HepG2 (cell line): Measurements from ENCODE around the gene CCR8. TPM values are rescaled to one million over a fixed set of nuclear protein-coding genes. Genes with fewer than 3 reads are reported as not detected.

Source experiments
- ATAC-seq: fragments of 200-7000 bp; cut with Tn5 transposase; 3 replicates; pipeline ENCODE4 v1.9.1; 2020; ENCODE audit warnings: mild to moderate bottlenecking, moderate library complexity
- BruUV-seq: library from RNA; stranded (reverse); fragments of 400-500 nt; replicated peaks from 2 replicates; lab custom pipeline; 2021; lab: Mats Ljungman, UMichigan
- CTCF ChIA-PET: fragments of 300-600 bp; formaldehyde crosslinking; extraction: SDS; loops from one replicate; lab custom pipeline; 2021; ENCODE audit warnings: low total read pairs, inconsistent platforms, low intra/inter-chr PET ratio; lab: Yijun Ruan, JAX
- POLR2A ChIA-PET: fragments of 350-600 bp; sonication (Branson Sonifier 250); formaldehyde crosslinking; loops from one replicate; lab custom pipeline; 2020; ENCODE audit warnings: antibody characterized with exemption, inconsistent platforms; lab: Yijun Ruan, JAX
- DNase-seq: peaks from one replicate; pipeline ENCODE4 v3.0.0-alpha.2; 2015; ENCODE audit warnings: low spot score
- FAIRE-seq: peaks from 3 replicates; lab custom pipeline; 2011; peaks lifted over from hg19 to GRCh38; lab: Jason Lieb, UNC
- H2AFZ ChIP-seq: one replicate; pipeline ENCODE4 v1.6.1; 2011; ENCODE audit warnings: low read length, inconsistent platforms
- H3K27ac ChIP-seq: fragments of 300-600 bp; 3 replicates; pipeline ENCODE4 v1.8.0; 2011; ENCODE audit warnings: mixed run types, mild to moderate bottlenecking, mixed read lengths, low read length, inconsistent platforms; ENCODE audit not compliant: insufficient read depth; ENCODE audit errors: extremely low read length
- H3K27me3 ChIP-seq, 2 experiments: fragments of 200-600 bp in 1 of 2; 2 replicates in 1 of 2; 3 replicates in 1 of 2; pipeline versions ENCODE4 v1.6.0 to v1.8.0; 2011; ENCODE audit warnings: low read length in 2 of 2, mild to moderate bottlenecking in 2 of 2, moderate library complexity in 2 of 2, inconsistent platforms in 1 of 2; ENCODE audit not compliant: insufficient read depth in 2 of 2, control insufficient read depth in 1 of 2
- H3K36me3 ChIP-seq, 2 experiments: fragments of 200-600 bp in 1 of 2; replicated peaks in 1 of 2; 2 replicates in 1 of 2; 3 replicates in 1 of 2; pipeline versions ENCODE4 v1.5.1 to v1.8.0; 2011; ENCODE audit warnings: low read length in 2 of 2, inconsistent platforms in 1 of 2; ENCODE audit not compliant: insufficient read depth in 2 of 2, control insufficient read depth in 1 of 2
- H3K4me1 ChIP-seq: 2 replicates; pipeline ENCODE4 v1.5.1; 2012; ENCODE audit warnings: low read length, inconsistent platforms; ENCODE audit not compliant: insufficient read depth
- H3K4me2 ChIP-seq: 2 replicates; pipeline ENCODE4 v1.6.0; 2011; ENCODE audit warnings: low read depth, low read length, inconsistent platforms
- H3K4me3 ChIP-seq, 3 experiments: fragments of 200-600 bp in 1 of 3; sonication (generic), shearing (Covaris generic) in 1 of 3; replicated peaks in 1 of 3; 2 replicates each; pipeline ENCODE4 v1.5.1; 2011 to 2016; ENCODE audit warnings: low read length in 3 of 3, inconsistent platforms in 2 of 3, low read depth in 2 of 3, mild to moderate bottlenecking in 2 of 3, control low read depth in 1 of 3, mixed read lengths in 1 of 3; ENCODE audit not compliant: insufficient read depth in 1 of 3
- H3K79me2 ChIP-seq: one replicate; pipeline ENCODE4 v1.6.1; 2011; ENCODE audit warnings: low read length, inconsistent platforms; ENCODE audit not compliant: insufficient read depth
- H3K9ac ChIP-seq: 2 replicates; pipeline ENCODE4 v1.6.0; 2011; ENCODE audit warnings: mild to moderate bottlenecking, low read depth, low read length, inconsistent platforms; ENCODE audit not compliant: insufficient read depth
- H3K9me3 ChIP-seq: 2 replicates; pipeline ENCODE4 v1.5.1; 2012; ENCODE audit warnings: mild to moderate bottlenecking, low read length
- H4K20me1 ChIP-seq: 2 replicates; pipeline ENCODE4 v1.6.0; 2011; ENCODE audit warnings: inconsistent platforms, mild to moderate bottlenecking, low read length, moderate library complexity; ENCODE audit not compliant: insufficient read depth
- BRD4 ChIP-seq: sonication (generic); formaldehyde crosslinking; IDR thresholded peaks from 2 replicates; pipeline ENCODE4 v1.4.0; 2020; ENCODE audit warnings: missing genetic modification reagents
- CEBPB ChIP-seq: IDR thresholded peaks from 2 replicates; pipeline ENCODE4 v1.6.1; 2011; ENCODE audit warnings: low read depth, low read length, improper control_type of control experiment, borderline replicate concordance
- CEBPZ ChIP-seq: IDR thresholded peaks from 2 replicates; pipeline ENCODE4 v1.6.1; 2012; ENCODE audit warnings: low read length, improper control_type of control experiment
- GPN1 ChIP-seq: sonication (generic); formaldehyde crosslinking; IDR thresholded peaks from 2 replicates; pipeline ENCODE4 v1.5.1; 2020; ENCODE audit warnings: missing genetic modification reagents, borderline replicate concordance
- HDAC6 ChIP-seq: fragments of 200-600 bp; sonication (generic); IDR thresholded peaks from 2 replicates; pipeline ENCODE4 v1.7.0; 2017; ENCODE audit warnings: mild to moderate bottlenecking, antibody characterized with exemption, low read length, low read depth
- HNRNPK ChIP-seq: fragments of 200-400 bp; formaldehyde crosslinking; IDR thresholded peaks from 2 replicates; pipeline ENCODE4 v1.6.1; 2018; ENCODE audit warnings: low read length, low read depth, moderate library complexity, mild to moderate bottlenecking; ENCODE audit not compliant: poor library complexity, severe bottlenecking
- KLF13 ChIP-seq: sonication (generic); formaldehyde crosslinking; IDR thresholded peaks from 2 replicates; pipeline ENCODE4 v1.4.0; 2020; ENCODE audit warnings: mild to moderate bottlenecking, missing genetic modification reagents
- MEIS2 ChIP-seq: sonication (generic); formaldehyde crosslinking; IDR thresholded peaks from 2 replicates; pipeline ENCODE4 v1.9.0; 2021; ENCODE audit warnings: mild to moderate bottlenecking, missing genetic modification reagents
- MLX ChIP-seq: IDR thresholded peaks from 2 replicates; pipeline ENCODE4 v1.6.1; 2016
- ZBTB42 ChIP-seq: sonication (generic); formaldehyde crosslinking; IDR thresholded peaks from 2 replicates; pipeline ENCODE4 v1.5.0; 2020; ENCODE audit warnings: mild to moderate bottlenecking, missing genetic modification reagents
- ZC3H4 ChIP-seq: sonication (generic); formaldehyde crosslinking; IDR thresholded peaks from 2 replicates; pipeline ENCODE4 v1.4.0; 2020; ENCODE audit warnings: missing genetic modification reagents, borderline replicate concordance
- ZMYM4 ChIP-seq: sonication (generic); formaldehyde crosslinking; IDR thresholded peaks from 2 replicates; pipeline ENCODE4 v1.8.1; 2023; ENCODE audit warnings: mild to moderate bottlenecking, missing genetic modification reagents
- ZNF17 ChIP-seq: sonication (generic); formaldehyde crosslinking; IDR thresholded peaks from 2 replicates; pipeline ENCODE4 v1.5.0; 2020; ENCODE audit warnings: mild to moderate bottlenecking, missing genetic modification reagents
- ZNF337 ChIP-seq: sonication (generic); formaldehyde crosslinking; IDR thresholded peaks from 2 replicates; pipeline ENCODE4 v1.5.1; 2020; ENCODE audit warnings: missing genetic modification reagents, low read depth, mild to moderate bottlenecking, borderline replicate concordance
- ZNF34 ChIP-seq: sonication (generic); formaldehyde crosslinking; IDR thresholded peaks from 2 replicates; pipeline ENCODE4 v1.4.0; 2020; ENCODE audit warnings: mild to moderate bottlenecking, missing genetic modification reagents, borderline replicate concordance
- ZNF574 ChIP-seq: sonication (generic); formaldehyde crosslinking; IDR thresholded peaks from 2 replicates; pipeline ENCODE4 v1.4.0; 2020; ENCODE audit warnings: missing genetic modification reagents
- ZNF598 ChIP-seq: sonication (generic); formaldehyde crosslinking; IDR thresholded peaks from 2 replicates; pipeline ENCODE4 v1.5.1; 2020; ENCODE audit warnings: mild to moderate bottlenecking, missing genetic modification reagents, borderline replicate concordance
- WGBS: methylation state at CpG from one replicate; pipeline ENCODE4 v1.1.6; 2017; ENCODE audit warnings: low lambda C conversion rate; 5-methylcytosine and 5-hydroxymethylcytosine counted together
- in situ Hi-C: cut with HindIII; loops from 2 replicates; pipeline ENCODE4 v1.10.0; 2017; ENCODE audit warnings: low pct_unique_long_range_greater_than_20kb; ENCODE audit not compliant: extremely low pct_ligation_motif_present
- intact Hi-C: fragments of 100-400 bp; cut with micrococcal nuclease; formaldehyde crosslinking; loops from one replicate; pipeline ENCODE4 v1.10.0; 2022; ENCODE audit not compliant: unreplicated experiment
- polyA plus RNA-seq, 8 experiments: library from polyadenylated mRNA; depleted of rRNA in 3 of 8; stranded (reverse) in 7 of 8; unstranded in 1 of 8; fragments of >200 nt; fragmentation: Illumina TruSeq in 4 of 8; extraction: Trizol in 4 of 8; gene quantifications; 2 replicates each; pipeline versions ENCODE4 v1.2.1 to v1.2.3, GENCODE V29; 2011 to 2016; ENCODE audit warnings: low read depth in 4 of 8, missing spikeins in 1 of 8, mixed read lengths in 1 of 8; ENCODE audit not compliant: insufficient read depth in 1 of 8
- total RNA-seq, 5 experiments: library from RNA; depleted of rRNA; stranded (reverse); fragments of >200 nt; fragmentation: Illumina TruSeq; extraction: Trizol; gene quantifications; 2 replicates each; pipeline ENCODE4 v1.2.3, GENCODE V29; 2016; ENCODE audit warnings: low read depth in 1 of 5

CCR8 gene
- total and polyA plus RNA-seq, 2 of the 13 experiments (the other 11 are each of a cell fraction or from before 2014, with no cell fraction given): not detected

- Histone ChIP-seq H3K27ac (no peak overlapping the region), H3K4me2 (no peak overlapping the region), H3K79me2 (peaks cover 8% of the 10 kb centered on the region), H3K36me3 (no peaks in the 10 kb centered on the region), H4K20me1 (peaks cover 3% of the 10 kb centered on the region; the same call in 1 of the 2 replicates), H3K9me3 (no peaks in the 10 kb centered on the region), H3K27me3 (0 out of 5 replicates have a peak, but pooled peaks cover 0 to 1% of the 10 kb centered on the region in 2 experiments), H3K4me1 (peaks cover 26% of the 10 kb centered on the region), H2AFZ (no peak overlapping the region), H3K4me3 (no peak overlapping the region), H3K9ac (no peak overlapping the region)
- no peak for ATAC-seq
- CTCF ChIA-PET: no interaction called here
- FAIRE-seq: no peak
- intact Hi-C loops (loop anchor here (2.0 kb wide), 1 partner anchor 63 kb away; no protein-coding TSS in a partner anchor), in situ Hi-C loops (loop anchor here (10.0 kb wide), 1 partner anchor 195 kb away; no protein-coding TSS in a partner anchor)
- DNase-seq: no peak
- WGBS: 66% methylated on average over 5 of the region's 5 CpGs
- POLR2A ChIA-PET: no interaction called here
- TF ChIP-seq ZNF337 (CRISPR knock-in tag) (no peak), ZBTB42 (no peak), MLX (CRISPR knock-in tag) (no peak), ZNF574 (CRISPR knock-in tag) (no peak), CEBPB (no peak), MEIS2 (CRISPR knock-in tag) (no peak), HDAC6 (no peak), ZC3H4 (no peak), ZNF34 (no peak), HNRNPK (no peak), CEBPZ (no peak), BRD4 (no peak), ZMYM4 (no peak), ZNF17 (CRISPR knock-in tag) (no peak), KLF13 (CRISPR knock-in tag) (no peak), ZNF598 (CRISPR knock-in tag) (no peak), GPN1 (CRISPR knock-in tag) (no peak)
- no TSS peak for BruUV-seq
Measured at GRCh38 chr3:39379778-39380155, 50.3 kb downstream of the CCR8 start.
